ENCODE results near the gene EXOC4. TPM values are rescaled to one million over a fixed set of nuclear protein-coding genes. Genes with fewer than 3 reads are reported as not detected.

Gene EXOC4
- total and polyA plus RNA-seq, 7 donors = 7.6 to 63.0 (median 29.1) TPM

DNA sequence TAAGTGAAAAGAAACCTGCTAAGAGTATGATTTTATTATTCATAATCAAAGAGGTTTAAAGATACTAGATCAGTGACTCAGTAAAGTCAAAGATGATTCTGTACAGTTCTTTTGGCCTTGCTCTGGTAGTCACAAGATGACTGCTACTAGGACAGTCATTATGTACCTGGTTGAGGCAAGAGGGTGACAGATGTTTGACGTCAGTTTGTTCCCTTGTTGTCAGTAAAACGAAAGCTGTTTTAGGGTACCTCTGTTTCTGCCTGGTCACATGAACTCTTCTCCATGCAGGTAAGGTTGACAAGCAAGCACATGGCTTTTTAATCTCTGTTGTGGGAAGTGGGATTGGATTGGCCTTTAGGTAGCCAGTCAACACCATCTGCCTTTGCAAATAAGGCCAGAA, 308.0 kb downstream of the EXOC4 start:
- no peaks in the 10 kb centered on the region for H3K27me3 ChIP-seq (ENCODE audit: insufficient read depth in 3 of 3, low read length in 2 of 3)
- ATAC-seq = no peak
- TF ChIP-seq, protein P1, sequence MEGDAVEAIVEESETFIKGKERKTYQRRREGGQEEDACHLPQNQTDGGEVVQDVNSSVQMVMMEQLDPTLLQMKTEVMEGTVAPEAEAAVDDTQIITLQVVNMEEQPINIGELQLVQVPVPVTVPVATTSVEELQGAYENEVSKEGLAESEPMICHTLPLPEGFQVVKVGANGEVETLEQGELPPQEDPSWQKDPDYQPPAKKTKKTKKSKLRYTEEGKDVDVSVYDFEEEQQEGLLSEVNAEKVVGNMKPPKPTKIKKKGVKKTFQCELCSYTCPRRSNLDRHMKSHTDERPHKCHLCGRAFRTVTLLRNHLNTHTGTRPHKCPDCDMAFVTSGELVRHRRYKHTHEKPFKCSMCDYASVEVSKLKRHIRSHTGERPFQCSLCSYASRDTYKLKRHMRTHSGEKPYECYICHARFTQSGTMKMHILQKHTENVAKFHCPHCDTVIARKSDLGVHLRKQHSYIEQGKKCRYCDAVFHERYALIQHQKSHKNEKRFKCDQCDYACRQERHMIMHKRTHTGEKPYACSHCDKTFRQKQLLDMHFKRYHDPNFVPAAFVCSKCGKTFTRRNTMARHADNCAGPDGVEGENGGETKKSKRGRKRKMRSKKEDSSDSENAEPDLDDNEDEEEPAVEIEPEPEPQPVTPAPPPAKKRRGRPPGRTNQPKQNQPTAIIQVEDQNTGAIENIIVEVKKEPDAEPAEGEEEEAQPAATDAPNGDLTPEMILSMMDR (IDR thresholded peaks at IDR 0.05) = no peak
- no peak overlapping the region for H3K27ac ChIP-seq
- H3K36me3 ChIP-seq (ENCODE audit: insufficient read depth in 1 of 2, low read depth in 1 of 2) = no peaks in the 10 kb centered on the region
- no peak for DNase-seq
- no peak overlapping the region for H3K4me3 ChIP-seq
- WGBS, 3 donors = 92 to 95% (median 94%) methylated on average over 2 of the region's 2 CpGs
- H3K4me1 ChIP-seq = no peaks in the 10 kb centered on the region
- intact Hi-C loops (cut with DNase I) = no loop called here
- H3K9me3 ChIP-seq = no peaks in the 10 kb centered on the region

- ATAC-seq = no peak
- Histone ChIP-seq H3K4me1 (no peaks in the 10 kb centered on the region), H3K27me3 (ENCODE audit: insufficient read depth in 3 of 3, low read length in 2 of 3) (no peaks in the 10 kb centered on the region), H3K27ac (no peak overlapping the region), H3K4me3 (no peak overlapping the region), H3K36me3 (ENCODE audit: insufficient read depth in 1 of 2, low read depth in 1 of 2) (no peaks in the 10 kb centered on the region), H3K9me3 (no peaks in the 10 kb centered on the region)
- TF ChIP-seq, protein P1 (IDR thresholded peaks at IDR 0.05) = no peak
- intact Hi-C loops (cut with DNase I) = no loop called here
- 83 to 90% (median 86%) methylated on average over 3 of the region's 3 CpGs for WGBS, 3 donors
- DNase-seq = no peak
Observed at GRCh38 chr7:133561396-133561795, 308.5 kb downstream of the EXOC4 start.

GRCh38 chr7:133562621-133563020, 309.7 kb downstream of the EXOC4 start:
- H3K4me3 ChIP-seq = no peak overlapping the region
- WGBS, 3 donors = 60 to 77% (median 70%) methylated on average over 4 of the region's 4 CpGs
- no peaks in the 10 kb centered on the region for H3K4me1 ChIP-seq
- ATAC-seq (no peak), DNase-seq (no peak)
- TF ChIP-seq, protein P1 (IDR thresholded peaks at IDR 0.05) = no peak
- no peaks in the 10 kb centered on the region for H3K36me3 ChIP-seq (ENCODE audit: insufficient read depth in 1 of 2, low read depth in 1 of 2)
- intact Hi-C loops (cut with DNase I) = no loop called here
- no peak overlapping the region for H3K27ac ChIP-seq
- H3K27me3 ChIP-seq (ENCODE audit: insufficient read depth in 3 of 3, low read length in 2 of 3) = no peaks in the 10 kb centered on the region
- H3K9me3 ChIP-seq = no peaks in the 10 kb centered on the region

- WGBS, 3 donors = 56 to 74% (median 61%) methylated on average over 5 of the region's 5 CpGs
- DNase-seq = no peak
Observed at GRCh38 chr7:133563251-133563650, 310.4 kb downstream of the EXOC4 start.

GRCh38 chr7:133564484-133564883, 311.6 kb downstream of the EXOC4 start:
- no peaks in the 10 kb centered on the region for H3K36me3 ChIP-seq (ENCODE audit: insufficient read depth in 1 of 2, low read depth in 1 of 2)
- DNase-seq = no peak
- intact Hi-C loops (cut with DNase I) = no loop called here
- H3K27me3 ChIP-seq (ENCODE audit: insufficient read depth in 3 of 3, low read length in 2 of 3) = no peaks in the 10 kb centered on the region
- H3K4me1 ChIP-seq = no peaks in the 10 kb centered on the region
- H3K9me3 ChIP-seq = no peaks in the 10 kb centered on the region
- no peak overlapping the region for H3K4me3 ChIP-seq
- ATAC-seq = no peak
- TF ChIP-seq, protein P1 (IDR thresholded peaks at IDR 0.05) = no peak
- WGBS, 3 donors = 92 to 99% (median 99%) methylated on average over 2 of the region's 2 CpGs
- H3K27ac ChIP-seq = no peak overlapping the region

More at GRCh38 chr7:133563251-133563650, 310.4 kb downstream of the EXOC4 start:
- Histone ChIP-seq H3K4me1 (no peaks in the 10 kb centered on the region), H3K4me3 (no peak overlapping the region), H3K36me3 (ENCODE audit: insufficient read depth in 1 of 2, low read depth in 1 of 2) (no peaks in the 10 kb centered on the region), H3K27me3 (ENCODE audit: insufficient read depth in 3 of 3, low read length in 2 of 3) (no peaks in the 10 kb centered on the region), H3K9me3 (no peaks in the 10 kb centered on the region), H3K27ac (no peak overlapping the region)
- TF ChIP-seq, protein P1 (IDR thresholded peaks at IDR 0.05) = no peak
- intact Hi-C loops (cut with DNase I) = no loop called here
- no peak for ATAC-seq
